HG03060 (cell line): ENCODE measurements around the gene RASL11B.
"Not testable (repeated sequence)": the region's sequence is repeated elsewhere in the genome, so short reads cannot be mapped to it uniquely, and the experiment has no call there.

Source experiments
- ATAC-seq: cut with Tn5 transposase; IDR thresholded peaks from one replicate; pipeline ENCODE4 v1.9.1; 2021; ENCODE audit warnings: low read depth, moderate number of reproducible peaks; ENCODE audit not compliant: unreplicated experiment

RASL11B gene

GRCh38 chr4:52861879-52862616 is at the start of gene RASL11B:
RASL11B (plus strand) TSS chr4:52862317; CDS start chr4:52862508, 191 bp downstream.
- peak; percentile 85 for ATAC-seq

DNA sequence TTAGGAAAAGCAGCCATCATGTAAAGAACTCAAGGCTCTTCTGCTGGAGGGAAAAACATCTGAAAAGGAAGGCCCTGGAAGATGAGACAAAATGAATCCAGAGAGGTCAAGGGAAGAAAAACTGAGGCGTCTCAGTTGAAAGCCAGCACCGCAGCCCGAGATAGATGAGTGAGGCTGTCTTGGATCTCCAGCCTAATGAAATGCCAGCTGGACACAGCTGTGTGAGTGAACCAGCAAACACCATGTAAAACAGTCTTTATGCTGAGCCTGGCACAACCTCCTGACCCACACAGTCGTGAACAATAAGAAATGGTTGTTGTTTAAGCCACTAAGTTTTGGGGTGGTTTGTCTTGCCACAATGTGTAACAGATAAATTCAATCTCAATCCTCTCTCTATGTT is 48.6 kb upstream of the RASL11B start:
- ATAC-seq, result no peak

DNA sequence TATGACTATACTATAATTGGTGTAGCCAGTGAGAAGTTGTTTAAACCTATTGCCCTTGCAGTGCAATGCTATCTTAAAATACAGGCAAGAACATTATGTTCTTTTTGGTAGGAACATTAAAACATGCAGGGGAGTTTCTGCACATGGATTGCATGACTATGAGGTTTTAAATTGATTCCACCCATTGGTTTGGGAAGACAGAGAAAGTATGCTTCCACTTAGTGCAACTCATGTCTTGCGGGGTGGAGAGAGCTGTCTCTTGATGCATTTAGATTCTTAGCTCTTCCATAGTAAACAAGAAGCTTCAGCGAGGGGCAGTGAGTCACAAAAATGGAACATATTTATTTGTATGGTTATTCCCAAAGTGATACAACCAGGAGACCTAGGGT is 39.5 kb upstream of the RASL11B start:
- ATAC-seq, result no peak

DNA sequence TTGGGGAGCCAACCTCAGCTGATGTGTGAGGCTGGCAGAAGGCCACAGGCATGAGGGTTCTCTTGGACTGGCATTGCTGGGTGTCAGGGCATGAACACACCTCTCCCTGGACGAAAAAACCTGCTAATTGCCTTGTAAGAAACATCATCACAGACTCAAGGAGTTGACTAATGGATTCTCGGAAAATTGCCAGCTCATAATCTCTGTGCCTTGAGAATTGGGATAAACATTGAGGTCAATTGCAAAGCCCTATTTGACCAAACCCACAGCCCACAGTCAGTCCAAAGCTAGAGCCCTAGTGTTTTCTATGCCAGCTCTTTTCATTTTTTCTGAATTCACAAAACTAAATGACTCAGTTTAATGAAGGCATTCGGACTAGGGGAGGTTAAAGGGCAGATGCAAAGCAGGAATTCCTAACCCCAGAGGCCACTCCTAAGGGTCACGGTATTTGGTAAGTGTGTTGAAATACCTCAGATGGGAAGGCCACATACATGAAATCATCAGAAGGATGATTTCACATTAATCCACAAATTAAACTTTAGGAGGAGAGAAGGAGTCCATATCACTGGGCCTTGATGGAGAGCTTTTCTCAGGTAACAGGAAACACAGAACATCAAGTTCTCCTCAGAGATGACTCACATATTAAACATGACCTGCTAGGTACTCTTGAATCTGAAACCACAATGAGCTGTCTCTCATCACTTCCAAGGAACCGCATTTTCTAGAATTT is 39.0 kb upstream of the RASL11B start:
- ATAC-seq, result no peak

DNA sequence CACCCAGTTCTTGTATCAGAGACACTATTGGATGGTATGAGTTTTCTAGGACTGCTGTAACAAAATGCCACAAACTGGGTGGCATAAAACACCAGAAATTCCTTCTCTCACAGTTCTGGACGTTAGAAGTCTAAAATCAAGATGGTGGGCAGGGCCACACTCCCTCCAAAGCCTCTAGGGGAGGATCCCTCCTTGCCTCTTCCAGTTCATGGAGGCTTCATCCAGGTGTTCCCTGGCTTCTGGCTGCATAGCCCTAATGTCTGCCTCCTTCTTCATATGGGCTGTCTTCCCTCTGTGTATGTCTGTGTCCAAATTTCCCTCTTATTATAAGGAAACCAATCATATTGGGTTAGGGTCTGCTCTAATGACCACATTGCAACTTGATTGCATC is 38.4 kb upstream of the RASL11B start:
- ATAC-seq, result no peak

DNA sequence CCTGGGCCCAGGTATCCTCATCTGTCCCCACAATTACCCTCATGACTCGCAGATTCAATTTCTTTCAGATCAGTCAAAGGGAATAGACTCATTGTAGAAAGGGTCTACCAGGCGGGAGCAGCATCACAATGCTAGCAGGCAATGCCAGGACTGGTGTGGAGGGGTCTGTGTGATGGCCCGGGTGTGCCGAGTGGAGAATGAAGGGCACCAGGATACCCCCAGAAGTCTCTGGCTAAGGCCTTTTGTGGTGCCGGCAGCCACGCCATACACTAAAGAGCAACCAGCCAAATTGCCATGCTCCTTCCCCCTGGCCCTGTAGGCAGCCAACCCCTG is 37.9 kb upstream of the RASL11B start:
- no peak for ATAC-seq

DNA sequence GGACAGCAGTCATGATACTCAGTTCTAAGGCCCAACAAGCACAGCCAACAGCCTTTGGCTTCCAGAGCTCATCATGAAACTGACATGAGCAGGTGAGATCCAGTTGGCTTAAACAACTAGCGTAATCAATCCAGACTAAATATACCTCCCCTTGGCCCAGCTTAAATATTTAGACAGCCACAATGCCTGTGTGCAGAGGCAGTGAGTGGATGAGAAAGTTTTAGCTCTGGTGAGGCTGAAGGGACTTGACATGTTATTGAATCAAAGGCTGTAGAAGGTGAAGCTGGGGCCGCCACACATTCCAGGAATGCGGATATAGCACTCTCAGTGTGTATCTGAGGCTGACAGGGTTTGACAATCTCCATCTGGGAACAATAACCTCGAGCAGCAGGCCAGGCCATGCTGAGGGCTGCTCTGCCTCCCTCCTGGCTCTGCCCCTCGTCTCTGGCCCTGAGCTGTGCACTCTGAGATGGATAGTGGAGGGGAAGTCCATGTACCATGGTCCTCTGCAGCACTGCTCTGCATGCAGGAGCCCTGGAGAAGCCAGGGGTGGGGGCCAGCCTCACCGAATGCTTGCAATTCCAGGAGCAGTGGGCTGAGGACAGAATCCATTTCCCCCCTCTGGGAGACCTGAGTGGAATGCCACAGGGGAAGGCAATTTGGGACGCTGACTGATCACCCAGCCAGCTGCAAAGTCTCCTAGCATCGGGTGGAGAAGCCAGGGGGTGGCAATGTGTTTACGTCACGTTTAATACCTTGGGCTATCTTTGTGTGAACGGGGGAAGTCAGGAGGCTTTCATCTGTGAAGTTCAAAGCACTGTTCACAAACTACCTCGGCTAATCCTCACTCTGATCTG is 37.3 kb upstream of the RASL11B start:
- no peak for ATAC-seq

- ATAC-seq, result no peak
These were observed 36.5 kb upstream of the RASL11B start for GRCh38 chr4:52825460-52826090.

DNA sequence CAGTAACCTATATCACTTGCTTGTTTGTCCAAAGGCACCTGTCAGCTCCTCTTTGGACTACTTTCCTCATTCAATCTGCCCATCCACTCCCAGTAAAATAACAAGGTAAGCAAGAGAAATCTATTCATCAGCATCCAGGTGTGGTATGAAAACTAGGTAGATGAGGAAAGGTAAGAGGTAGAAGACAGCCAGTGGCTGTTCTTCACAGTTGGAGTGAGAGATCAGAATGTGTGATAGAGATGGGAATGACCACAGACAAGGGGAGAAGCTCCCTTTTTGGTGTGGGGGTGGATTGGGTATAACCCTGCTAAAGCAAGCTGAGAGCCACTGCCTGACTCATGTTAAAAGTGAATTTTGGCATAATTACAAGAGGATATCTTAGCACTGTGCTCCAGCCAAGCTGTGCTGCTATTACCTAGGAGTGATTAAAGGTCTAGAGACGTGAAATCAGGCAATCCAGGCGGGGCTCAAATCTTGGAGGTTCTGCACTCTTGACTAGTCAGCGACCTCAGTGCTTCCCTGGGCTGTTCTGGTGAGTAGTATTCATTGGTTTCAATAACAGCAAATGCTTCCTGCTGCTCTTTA is 28.1 kb upstream of the RASL11B start:
- no peak for ATAC-seq

DNA sequence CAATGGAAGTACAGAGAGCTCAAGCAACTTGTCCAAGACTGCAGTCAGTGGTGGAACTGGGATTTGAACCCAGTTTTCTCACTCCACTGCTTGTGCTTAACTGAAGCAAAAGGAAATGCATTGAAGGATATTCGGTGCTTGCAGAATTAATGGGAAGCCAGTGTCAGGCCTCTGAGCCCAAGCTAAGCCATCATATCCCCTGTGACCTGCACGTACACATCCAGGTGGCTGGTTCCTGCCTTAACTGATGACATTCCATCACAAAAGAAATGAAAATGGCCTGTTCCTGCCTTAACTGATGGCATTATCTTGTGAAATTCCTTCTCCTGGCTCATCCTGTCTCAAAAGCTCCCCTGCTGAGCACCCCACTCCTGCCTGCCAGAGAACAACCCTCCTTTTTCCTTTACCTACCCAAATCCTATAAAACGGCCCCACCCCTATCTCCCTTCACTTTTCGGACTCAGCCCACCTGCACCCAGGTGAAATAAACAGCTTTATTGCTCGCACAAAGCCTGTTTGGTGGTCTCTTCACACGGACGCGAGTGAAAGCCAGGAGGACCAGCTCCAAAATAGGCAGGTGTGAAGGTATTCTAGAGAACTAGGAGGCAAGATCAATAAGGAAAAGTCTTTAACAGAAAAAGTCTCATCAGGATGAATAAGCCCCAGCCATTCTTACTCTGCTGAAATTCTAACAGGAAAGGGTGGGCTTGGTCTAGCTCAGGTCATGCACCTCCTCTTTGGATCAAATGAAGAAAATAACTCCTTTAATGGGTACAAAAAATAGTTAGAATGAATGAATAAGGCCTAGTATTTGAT is 27.3 kb upstream of the RASL11B start:
- not testable (repeated sequence) for ATAC-seq

DNA sequence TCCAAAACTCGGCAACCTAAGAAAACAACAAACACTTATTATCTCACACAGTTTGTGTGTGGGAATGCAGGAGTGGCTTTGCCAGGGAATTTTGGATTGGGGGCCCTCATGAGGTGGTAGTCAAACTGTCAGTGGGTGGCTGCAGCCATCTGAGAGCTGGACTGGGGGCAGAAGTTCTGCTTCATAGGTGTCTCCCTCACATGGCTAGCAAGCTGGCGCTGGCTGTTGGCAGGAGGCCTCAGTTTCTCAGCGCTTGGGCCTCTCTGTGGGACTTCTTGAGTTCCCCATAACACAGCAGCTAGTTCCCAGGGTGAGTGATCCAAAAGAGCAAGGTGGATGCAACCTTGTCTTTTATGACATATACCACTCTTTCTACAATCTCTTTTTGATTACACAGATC is 26.0 kb upstream of the RASL11B start:
- ATAC-seq, result no peak

DNA sequence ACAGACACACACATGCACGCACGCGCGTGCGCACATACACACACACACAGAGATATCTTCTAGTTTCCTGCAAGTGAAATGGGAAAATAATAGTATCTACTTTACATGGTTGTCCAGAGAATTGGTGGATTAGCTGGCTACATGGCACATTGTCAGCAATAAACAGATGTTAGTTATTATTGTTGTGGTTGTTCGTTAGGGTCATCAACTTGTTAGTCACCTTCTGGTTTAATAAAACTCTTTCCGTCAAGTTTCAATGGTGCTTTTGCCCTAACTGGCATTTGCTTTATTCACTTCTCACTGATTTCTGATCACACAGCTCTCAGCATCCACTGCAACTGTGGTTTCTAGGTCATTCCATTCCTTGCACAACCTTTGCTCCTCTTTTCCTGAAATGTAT is 25.4 kb upstream of the RASL11B start:
- ATAC-seq, result no peak

GRCh38 chr4:52837716-52838558 is 24.2 kb upstream of the RASL11B start:
- ATAC-seq, result no peak

DNA sequence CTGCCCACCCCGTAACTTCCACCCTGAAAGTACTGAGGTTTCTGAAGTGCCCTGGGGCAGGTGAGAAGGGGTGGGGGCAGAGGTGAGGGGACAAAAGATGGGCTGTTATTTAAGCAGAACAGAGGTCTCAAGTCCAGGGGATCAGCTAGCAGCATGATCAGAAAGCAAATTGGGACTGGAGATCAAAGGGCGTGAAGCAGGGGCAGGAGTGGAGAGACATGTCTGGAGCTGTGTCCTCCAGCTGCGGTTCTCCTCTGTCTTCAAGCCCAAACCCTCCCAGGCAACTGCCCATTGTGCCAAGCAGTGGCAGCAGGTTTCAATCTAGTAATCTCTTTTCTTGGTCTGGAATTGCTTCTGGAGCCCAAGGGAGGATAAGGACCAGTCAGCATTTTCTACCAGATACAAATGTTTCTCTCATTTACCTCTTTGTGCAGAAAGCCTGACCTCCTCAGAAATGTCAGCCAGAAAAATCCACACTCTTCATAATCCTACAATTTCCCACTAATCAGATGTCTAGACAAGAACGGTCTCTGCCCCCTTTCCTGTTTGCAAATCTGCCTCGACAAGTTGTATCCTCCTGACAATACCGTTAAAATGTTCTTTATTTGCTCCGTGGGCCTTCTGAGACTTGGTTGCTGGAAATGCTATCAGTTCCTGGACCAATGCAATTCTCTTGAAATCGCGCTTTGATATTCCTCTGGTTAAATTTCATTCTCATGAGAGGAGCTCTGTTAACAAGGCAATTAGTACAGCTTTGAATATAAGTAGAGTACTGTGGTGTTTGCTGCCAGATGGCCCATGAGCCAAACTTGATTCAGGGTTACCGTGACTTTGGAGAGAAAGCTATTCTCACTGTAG is 23.2 kb upstream of the RASL11B start:
- no peak for ATAC-seq

GRCh38 chr4:52840531-52841370 is 21.4 kb upstream of the RASL11B start:
- no peak for ATAC-seq

DNA sequence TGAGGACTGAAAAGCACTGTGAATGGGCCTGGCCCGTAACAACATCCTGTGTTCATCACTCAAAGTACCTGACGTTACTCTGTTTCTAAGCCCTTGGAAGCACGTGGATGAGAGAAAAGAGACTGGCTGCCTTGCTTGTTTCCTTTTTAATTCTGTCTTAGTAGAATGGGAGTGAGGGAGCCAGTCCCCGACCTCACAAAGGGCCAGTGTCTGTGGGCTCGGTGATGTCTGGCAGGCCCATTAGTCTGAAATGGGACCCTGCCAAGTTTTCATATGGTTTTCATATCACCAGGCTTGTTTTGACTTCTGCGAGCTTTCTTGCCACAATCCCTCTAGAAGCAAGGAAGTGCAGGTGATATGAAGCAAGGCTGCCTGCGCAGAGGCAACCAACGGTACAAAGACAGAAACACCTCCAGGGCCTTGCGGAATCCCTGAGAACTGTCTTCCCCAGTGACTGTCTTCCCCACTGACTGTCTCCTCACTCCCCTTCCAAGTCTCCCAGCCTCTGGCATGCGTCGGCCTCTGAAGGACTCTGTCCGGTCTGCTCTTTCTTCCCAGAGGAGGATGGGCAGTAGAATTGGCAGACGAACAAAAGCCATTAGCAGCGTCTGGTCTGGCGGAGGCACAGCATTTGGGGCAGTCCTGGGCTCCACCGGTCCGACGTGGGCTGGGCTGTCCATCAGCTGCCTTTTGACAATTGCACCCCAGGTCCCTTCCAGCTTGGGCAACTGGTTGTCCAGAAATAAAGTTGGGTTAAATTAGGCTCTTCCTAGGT is 20.2 kb upstream of the RASL11B start:
- ATAC-seq, result no peak
